H1 (cell line): ENCODE measurements around the gene ST6GALNAC3. TPM values are rescaled to one million over a fixed set of nuclear protein-coding genes. Genes with fewer than 3 reads are reported as not detected.

Experiments
- CTCF ChIA-PET: fragments of 300-600 bp; sonication (Branson Sonifier 250); formaldehyde crosslinking; loops from one replicate; lab custom pipeline; 2021; ENCODE audit not compliant: partially characterized antibody; lab: Charles Lee
- POLR2A ChIA-PET: fragments of 300-600 bp; sonication (Branson Sonifier 250); formaldehyde crosslinking; loops from one replicate; lab custom pipeline; 2021; ENCODE audit warnings: inconsistent platforms; ENCODE audit not compliant: partially characterized antibody; lab: Charles Lee
- DNase-seq, 2 experiments: peaks; one replicate each; pipeline versions ENCODE4 v3.0.0 to v3.0.0-alpha.2; 2010 to 2022; ENCODE audit warnings: low spot score in 2 of 2, low read depth in 1 of 2, mixed read lengths in 1 of 2
- FAIRE-seq: peaks from 2 replicates; lab custom pipeline; 2011; peaks lifted over from hg19 to GRCh38; lab: Jason Lieb, UNC
- H2AFZ ChIP-seq: 2 replicates; pipeline ENCODE4 v1.8.1; 2012; ENCODE audit warnings: low read length, inconsistent platforms
- H2AK5ac ChIP-seq: 2 replicates; pipeline ENCODE4 v1.6.1; 2013; ENCODE audit warnings: low read depth, low read length
- H2BK120ac ChIP-seq: replicated peaks from 2 replicates; pipeline ENCODE3; 2013; ENCODE audit warnings: low read depth, low read length, inconsistent platforms
- H2BK12ac ChIP-seq: 2 replicates; pipeline ENCODE4 v1.6.1; 2013; ENCODE audit warnings: low read depth, low read length
- H2BK15ac ChIP-seq: 2 replicates; pipeline ENCODE4 v1.6.1; 2013; ENCODE audit warnings: low read length
- H2BK20ac ChIP-seq: 2 replicates; pipeline ENCODE4 v1.6.1; 2013; ENCODE audit warnings: low read length
- H2BK5ac ChIP-seq: 2 replicates; pipeline ENCODE4 v1.6.1; 2013; ENCODE audit warnings: low read depth, low read length
- H3K14ac ChIP-seq: 2 replicates; pipeline ENCODE4 v1.6.1; 2013; ENCODE audit warnings: inconsistent platforms; ENCODE audit not compliant: insufficient read length
- H3K18ac ChIP-seq: 2 replicates; pipeline ENCODE4 v1.6.1; 2013; ENCODE audit warnings: low read length; ENCODE audit errors: extremely low read depth
- H3K23ac ChIP-seq: 2 replicates; pipeline ENCODE4 v1.6.1; 2013; ENCODE audit warnings: inconsistent platforms; ENCODE audit not compliant: insufficient read length
- H3K23me2 ChIP-seq: 2 replicates; pipeline ENCODE4 v1.6.1; 2013; ENCODE audit warnings: low read depth, low read length
- H3K27ac ChIP-seq: 2 replicates; pipeline ENCODE4 v1.6.1; 2011; ENCODE audit warnings: low read depth, low read length, inconsistent platforms
- H3K27me3 ChIP-seq, 4 experiments: replicated peaks in 1 of 4; 1 replicate in 1 of 4; 2 replicates in 3 of 4; pipeline versions ENCODE4 v1.6.1 to v1.8.1; 2011 to 2013; ENCODE audit warnings: low read length in 3 of 4, mild to moderate bottlenecking in 3 of 4, inconsistent platforms in 2 of 4, mixed read lengths in 2 of 4, moderate library complexity in 1 of 4; ENCODE audit not compliant: control insufficient read depth in 3 of 4, insufficient read depth in 3 of 4; ENCODE audit errors: extremely low read depth in 1 of 4
- H3K36me3 ChIP-seq, 4 experiments: 2 replicates each; pipeline versions ENCODE4 v1.6.1 to v1.8.1; 2011 to 2013; ENCODE audit warnings: mild to moderate bottlenecking in 4 of 4, low read length in 3 of 4, moderate library complexity in 2 of 4, control low read depth in 1 of 4, inconsistent platforms in 1 of 4; ENCODE audit not compliant: insufficient read depth in 4 of 4, control insufficient read depth in 2 of 4
- H3K4ac ChIP-seq: replicated peaks from 2 replicates; pipeline ENCODE3; 2013; ENCODE audit warnings: low read length, low read depth, mixed read lengths, inconsistent platforms; ENCODE audit not compliant: insufficient read length
- H3K4me1 ChIP-seq, 4 experiments: replicated peaks in 1 of 4; 1 replicate in 1 of 4; 2 replicates in 3 of 4; pipeline versions ENCODE4 v1.6.1 to v1.8.1; 2011 to 2013; ENCODE audit warnings: low read length in 3 of 4, inconsistent platforms in 2 of 4, mixed read lengths in 1 of 4; ENCODE audit not compliant: insufficient read depth in 4 of 4, control insufficient read depth in 3 of 4
- H3K4me2 ChIP-seq, 2 experiments: 2 replicates each; pipeline versions ENCODE4 v1.6.1 to v1.8.1; 2011 to 2013; ENCODE audit warnings: low read depth in 2 of 2, low read length in 2 of 2, control low read depth in 1 of 2, inconsistent platforms in 1 of 2, mild to moderate bottlenecking in 1 of 2; ENCODE audit not compliant: insufficient read depth in 1 of 2
- H3K4me3 ChIP-seq, 4 experiments: fragments of 200-600, 300-600 bp in 1 of 4; sonication (generic), shearing (Covaris generic), sonication (Bioruptor Twin) in 1 of 4; 2 replicates each; pipeline versions ENCODE4 v1.5.1 to v1.8.1; 2011 to 2016; ENCODE audit warnings: low read length in 4 of 4, low read depth in 3 of 4, control low read depth in 2 of 4, inconsistent platforms in 2 of 4, mild to moderate bottlenecking in 2 of 4, mixed read lengths in 1 of 4, moderate library complexity in 1 of 4; ENCODE audit not compliant: insufficient read depth in 2 of 4; ENCODE audit errors: extremely low read depth in 1 of 4
- H3K56ac ChIP-seq: replicated peaks from 2 replicates; pipeline ENCODE3; 2013; ENCODE audit warnings: low read depth, mild to moderate bottlenecking, mixed read lengths, low read length, inconsistent platforms; ENCODE audit not compliant: insufficient read length
- H3K79me1 ChIP-seq: 2 replicates; pipeline ENCODE4 v1.6.1; 2013; ENCODE audit warnings: low read depth, low read length, control low read depth
- H3K79me2 ChIP-seq, 2 experiments: 2 replicates each; pipeline versions ENCODE4 v1.6.1 to v1.8.1; 2012 to 2013; ENCODE audit warnings: low read length in 2 of 2, mild to moderate bottlenecking in 2 of 2, inconsistent platforms in 1 of 2; ENCODE audit not compliant: insufficient read depth in 2 of 2, control insufficient read depth in 1 of 2
- H3K9ac ChIP-seq, 4 experiments: replicated peaks in 1 of 4; 1 replicate in 1 of 4; 2 replicates in 3 of 4; pipeline versions ENCODE4 v1.6.1 to v1.8.1; 2011 to 2013; ENCODE audit warnings: low read depth in 3 of 4, low read length in 3 of 4, control low read depth in 2 of 4, mild to moderate bottlenecking in 2 of 4, moderate library complexity in 2 of 4, inconsistent platforms in 1 of 4; ENCODE audit errors: extremely low read depth in 1 of 4
- H3K9me3 ChIP-seq, 2 experiments: 2 replicates each; pipeline versions ENCODE4 v1.6.1 to v1.8.1; 2012 to 2013; ENCODE audit warnings: mild to moderate bottlenecking in 2 of 2, moderate library complexity in 2 of 2, control low read depth in 1 of 2, inconsistent platforms in 1 of 2, low read depth in 1 of 2, low read length in 1 of 2, mixed read lengths in 1 of 2; ENCODE audit not compliant: insufficient read depth in 2 of 2
- H4K20me1 ChIP-seq, 2 experiments: replicated peaks in 1 of 2; 2 replicates each; pipeline versions ENCODE3 to v1.8.1; 2011 to 2013; ENCODE audit warnings: inconsistent platforms in 2 of 2, low read length in 2 of 2, mild to moderate bottlenecking in 1 of 2; ENCODE audit not compliant: insufficient read depth in 2 of 2, control insufficient read depth in 1 of 2
- H4K5ac ChIP-seq: 2 replicates; pipeline ENCODE4 v1.6.1; 2013; ENCODE audit warnings: low read length, low read depth, mixed read lengths, inconsistent platforms; ENCODE audit not compliant: insufficient read length
- H4K8ac ChIP-seq: 2 replicates; pipeline ENCODE4 v1.8.0; 2013; ENCODE audit warnings: mild to moderate bottlenecking, moderate library complexity, low read length, inconsistent platforms; ENCODE audit not compliant: insufficient read depth; ENCODE audit errors: extremely low read depth
- H4K91ac ChIP-seq: replicated peaks from 2 replicates; pipeline ENCODE3; 2013; ENCODE audit warnings: low read length, mixed read lengths, inconsistent platforms; ENCODE audit not compliant: insufficient read length
- CEBPB ChIP-seq: IDR thresholded peaks from 2 replicates; pipeline ENCODE4 v1.6.1; 2012; ENCODE audit warnings: low read depth, low read length
- KDM1A ChIP-seq: fragments of 200-600, 300-600 bp; sonication (generic); IDR thresholded peaks from 2 replicates; pipeline ENCODE4 v1.7.1; 2016; ENCODE audit warnings: mild to moderate bottlenecking, low read length, borderline replicate concordance
- RBBP5 ChIP-seq: IDR thresholded peaks from 2 replicates; pipeline ENCODE4 v1.7.1; 2012; ENCODE audit warnings: low read depth, mild to moderate bottlenecking, inconsistent platforms, low read length, moderate library complexity, borderline replicate concordance
- WGBS, 2 experiments: shearing (Covaris generic) in 1 of 2; methylation state at CpG; one replicate each; pipeline versions ENCODE4 v1.1.6 to v1.1.7; 2013 to 2015; ENCODE audit warnings: low lambda C conversion rate in 2 of 2, mixed read lengths in 2 of 2, inconsistent platforms in 1 of 2, low coverage in 1 of 2, missing lambda C conversion rate in 1 of 2; ENCODE audit not compliant: insufficient replicate concordance in 2 of 2, insufficient coverage in 1 of 2, insufficient read length in 1 of 2; ENCODE audit errors: extremely low coverage in 1 of 2, missing lambda C conversion rate in 1 of 2; 5-methylcytosine and 5-hydroxymethylcytosine counted together
- polyA plus RNA-seq, 7 experiments: library from polyadenylated mRNA; depleted of rRNA in 3 of 7; stranded (reverse) in 5 of 7; unstranded in 2 of 7; fragments of >200 nt in 5 of 7; fragments of 200-250 nt in 2 of 7; gene quantifications; 1 replicate in 5 of 7; 2 replicates in 1 of 7; 4 replicates in 1 of 7; pipeline versions ENCODE4 v1.2.1 to v1.2.3, GENCODE V29; 2011 to 2013; ENCODE audit warnings: missing spikeins in 2 of 7, mixed read lengths in 2 of 7
- total RNA-seq: library from RNA; stranded (reverse); fragmentation: NEBNext Ultra II Directional; extraction: Animal tissue kit (Norgen Biotek cat#: 25700); gene quantifications from 2 replicates; pipeline ENCODE4 v1.2.1, GENCODE V29; 2021

Gene ST6GALNAC3
- total and polyA plus RNA-seq, 2 of the 8 experiments (the other 6 are each of a cell fraction or from before 2014, with no cell fraction given): 4.9 to 19.0 TPM

DNA sequence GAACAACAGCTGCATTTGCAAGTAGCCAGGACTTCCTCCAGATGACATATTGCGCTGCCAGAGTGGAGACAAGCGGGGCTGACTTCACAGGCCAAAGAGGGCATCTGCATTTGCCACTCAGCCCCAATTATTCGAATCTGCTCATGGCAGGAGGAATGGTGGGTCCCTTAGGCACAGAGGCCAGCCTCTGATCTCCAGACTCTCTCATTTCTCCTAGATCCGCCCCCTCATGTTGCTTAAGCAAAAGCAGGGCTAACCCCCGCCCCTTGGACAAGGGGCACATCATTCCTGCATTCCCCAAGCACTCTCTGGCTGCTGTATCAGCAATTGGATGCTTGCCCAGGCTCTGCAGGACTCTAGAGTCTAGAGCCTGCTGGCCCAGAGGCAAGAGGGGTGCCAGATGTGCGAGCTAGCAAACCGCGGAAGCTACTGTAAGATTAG lies 262.4 kb downstream of the ST6GALNAC3 start:
- 88% methylated on average over 8 of the region's 8 CpGs; no CpG with 5 or more reads in 1 of the 2 experiments for WGBS, 2 experiments
- Histone ChIP-seq H2BK5ac (no peak overlapping the region), H3K27ac (no peak overlapping the region), H3K4me1 (peaks cover 0 to 9% (median 1%) of the 10 kb centered on the region in 4 experiments; a peak in 4 of 7 replicates), H3K56ac (no peak overlapping the region), H2AK5ac (no peak overlapping the region), H2BK120ac (no peak overlapping the region), H3K4ac (no peak overlapping the region), H3K36me3 (no peaks in the 10 kb centered on the region), H4K8ac (no peak overlapping the region), H2BK15ac (0 out of 2 replicates have a peak overlapping the region, but pooled peaks have one; percentile 16), H2BK20ac (no peak overlapping the region), H4K91ac (no peak overlapping the region), H3K4me3 (no peak overlapping the region), H4K5ac (no peak overlapping the region), H2BK12ac (no peak overlapping the region), H3K23me2 (no peaks in the 10 kb centered on the region), H3K27me3 (no peaks in the 10 kb centered on the region), H3K79me2 (no peaks in the 10 kb centered on the region), H3K18ac (no peak overlapping the region), H3K14ac (no peak overlapping the region), H4K20me1 (no peaks in the 10 kb centered on the region), H2AFZ (no peak overlapping the region), H3K9ac (no peak overlapping the region), H3K79me1 (no peaks in the 10 kb centered on the region), H3K4me2 (no peak overlapping the region), H3K23ac (no peak overlapping the region), H3K9me3 (no peaks in the 10 kb centered on the region)
- ChIA-PET POLR2A (no interaction called here), CTCF (interaction anchor here (0.6 to 2.8 kb wide), 3 partner anchors 19 to 182 kb away, joined by 3 to 9 read pairs (median 3); no protein-coding TSS in a partner anchor)
- FAIRE-seq: no peak
- DNase-seq: no peak
- no peak for TF ChIP-seq KDM1A
- no peak for TF ChIP-seq RBBP5
- peak; percentile 5; the same call in 1 of the 2 replicates for TF ChIP-seq CEBPB
